ENCODE measurements around the gene RANBP9. TPM values are rescaled to one million over a fixed set of nuclear protein-coding genes. Genes with fewer than 3 reads are reported as not detected.

Gene RANBP9
- total RNA-seq, 1 donor from 2014 or later = 42.1 TPM

DNA sequence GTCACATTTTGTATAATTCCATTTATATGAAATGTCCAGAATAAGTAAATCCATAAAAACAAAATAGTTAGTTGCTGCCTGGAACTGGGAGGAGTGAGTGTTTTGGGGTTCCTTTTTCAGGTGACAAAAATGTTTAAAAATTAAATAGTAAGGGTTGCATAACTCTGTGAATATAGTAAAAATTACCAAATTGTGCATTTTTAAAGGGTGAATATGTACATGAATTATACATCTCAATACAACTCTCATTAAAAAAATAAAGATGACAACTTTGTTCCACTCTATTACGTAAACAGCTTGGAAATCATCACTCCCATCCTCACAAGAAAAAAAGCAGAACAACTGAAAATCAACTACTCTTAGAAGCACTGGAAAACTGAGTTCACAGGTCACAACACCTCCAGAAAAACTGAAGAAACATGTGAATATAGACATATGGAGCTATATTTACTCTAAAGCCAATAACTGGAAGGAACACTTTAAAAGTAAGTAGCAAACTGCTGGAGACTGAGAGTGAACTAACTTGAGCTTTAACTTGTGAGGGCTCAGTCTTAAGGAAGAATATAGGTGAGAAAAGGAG, 40.0 kb downstream of the RANBP9 start:
- peaks cover 99% of the 10 kb centered on the region for H3K79me2 ChIP-seq (ENCODE audit: insufficient read depth, low read length)
- no peaks in the 10 kb centered on the region for H3K27me3 ChIP-seq (ENCODE audit: insufficient read depth, low read length)
- Mint-ChIP-seq H3K36me3 (ENCODE audit: low read depth, unreplicated experiment) (no peaks in the 10 kb centered on the region), H3K4me3 (ENCODE audit: unreplicated experiment) (no peak overlapping the region), H3K4me1 (ENCODE audit: low read depth, unreplicated experiment) (peaks cover 11% of the 10 kb centered on the region), H3K27me3 (ENCODE audit: low read depth, unreplicated experiment) (no peaks in the 10 kb centered on the region), H3K27ac (ENCODE audit: unreplicated experiment) (no peak overlapping the region), H3K9me3 (ENCODE audit: unreplicated experiment) (peaks cover 6% of the 10 kb centered on the region)
- H3K4me3 ChIP-seq (ENCODE audit: insufficient read depth, low read depth, low read length) = no peak overlapping the region
- FAIRE-seq = no peak
- H3K4me1 ChIP-seq (ENCODE audit: insufficient read depth, low read length) = no peaks in the 10 kb centered on the region
- H3K9me3 ChIP-seq (ENCODE audit: insufficient read depth, low read depth, low read length) = no peaks in the 10 kb centered on the region
- H4K20me1 ChIP-seq (ENCODE audit: insufficient read depth, low read length) = peaks cover 61% of the 10 kb centered on the region
- H3K9ac ChIP-seq (ENCODE audit: low read length) = no peak overlapping the region
- no peaks in the 10 kb centered on the region for H3K36me3 ChIP-seq (ENCODE audit: insufficient read depth, low read length)
- H3K27ac ChIP-seq (ENCODE audit: low read depth, low read length) = no peak overlapping the region
- no peak overlapping the region for H2AFZ ChIP-seq (ENCODE audit: low read depth, low read length)
- no peak for TF ChIP-seq EZH2 (IDR thresholded peaks at IDR 0.05; ENCODE audit: insufficient read depth, low read length)
- TF ChIP-seq, protein P1, sequence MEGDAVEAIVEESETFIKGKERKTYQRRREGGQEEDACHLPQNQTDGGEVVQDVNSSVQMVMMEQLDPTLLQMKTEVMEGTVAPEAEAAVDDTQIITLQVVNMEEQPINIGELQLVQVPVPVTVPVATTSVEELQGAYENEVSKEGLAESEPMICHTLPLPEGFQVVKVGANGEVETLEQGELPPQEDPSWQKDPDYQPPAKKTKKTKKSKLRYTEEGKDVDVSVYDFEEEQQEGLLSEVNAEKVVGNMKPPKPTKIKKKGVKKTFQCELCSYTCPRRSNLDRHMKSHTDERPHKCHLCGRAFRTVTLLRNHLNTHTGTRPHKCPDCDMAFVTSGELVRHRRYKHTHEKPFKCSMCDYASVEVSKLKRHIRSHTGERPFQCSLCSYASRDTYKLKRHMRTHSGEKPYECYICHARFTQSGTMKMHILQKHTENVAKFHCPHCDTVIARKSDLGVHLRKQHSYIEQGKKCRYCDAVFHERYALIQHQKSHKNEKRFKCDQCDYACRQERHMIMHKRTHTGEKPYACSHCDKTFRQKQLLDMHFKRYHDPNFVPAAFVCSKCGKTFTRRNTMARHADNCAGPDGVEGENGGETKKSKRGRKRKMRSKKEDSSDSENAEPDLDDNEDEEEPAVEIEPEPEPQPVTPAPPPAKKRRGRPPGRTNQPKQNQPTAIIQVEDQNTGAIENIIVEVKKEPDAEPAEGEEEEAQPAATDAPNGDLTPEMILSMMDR (IDR thresholded peaks at IDR 0.05; ENCODE audit: insufficient read depth, low read depth, low read length) = no peak
- no peak overlapping the region for H3K4me2 ChIP-seq (ENCODE audit: low read length)
- DNase-seq (ENCODE audit: low read depth) = no peak

DNA sequence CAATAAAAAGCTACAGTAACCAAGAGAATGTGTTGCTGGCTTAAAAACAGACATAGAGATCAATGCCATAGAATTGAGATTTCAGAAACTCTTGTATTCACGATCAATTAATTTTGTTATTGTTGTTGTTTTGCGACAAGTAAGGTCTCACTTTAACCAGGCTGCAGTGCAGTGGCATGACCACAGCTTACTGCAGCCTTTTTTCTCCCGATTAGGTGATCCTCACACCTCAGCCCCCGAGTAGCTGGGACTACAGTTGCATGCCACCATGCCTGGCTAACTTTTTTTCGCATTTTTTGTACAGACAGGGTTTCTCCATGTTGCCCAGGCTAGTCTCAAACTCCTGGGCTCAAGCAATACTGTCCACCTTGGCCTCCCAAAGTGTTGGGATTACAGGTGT, 42.2 kb downstream of the RANBP9 start:
- Mint-ChIP-seq H3K27me3 (ENCODE audit: low read depth, unreplicated experiment) (no peaks in the 10 kb centered on the region), H3K9me3 (ENCODE audit: unreplicated experiment) (peaks cover 6% of the 10 kb centered on the region), H3K27ac (ENCODE audit: unreplicated experiment) (no peak overlapping the region), H3K4me1 (ENCODE audit: low read depth, unreplicated experiment) (peaks cover 14% of the 10 kb centered on the region), H3K4me3 (ENCODE audit: unreplicated experiment) (no peak overlapping the region), H3K36me3 (ENCODE audit: low read depth, unreplicated experiment) (no peaks in the 10 kb centered on the region)
- peaks cover 66% of the 10 kb centered on the region for H4K20me1 ChIP-seq (ENCODE audit: insufficient read depth, low read length)
- H3K36me3 ChIP-seq (ENCODE audit: insufficient read depth, low read length) = no peaks in the 10 kb centered on the region
- FAIRE-seq (no peak), DNase-seq (ENCODE audit: low read depth) (no peak)
- H3K9me3 ChIP-seq (ENCODE audit: insufficient read depth, low read depth, low read length) = no peaks in the 10 kb centered on the region
- no peaks in the 10 kb centered on the region for H3K4me1 ChIP-seq (ENCODE audit: insufficient read depth, low read length)
- no peak overlapping the region for H3K9ac ChIP-seq (ENCODE audit: low read length)
- no peak for TF ChIP-seq EZH2 (IDR thresholded peaks at IDR 0.05; ENCODE audit: insufficient read depth, low read length)
- H3K27me3 ChIP-seq (ENCODE audit: insufficient read depth, low read length) = no peaks in the 10 kb centered on the region
- H3K4me3 ChIP-seq (ENCODE audit: insufficient read depth, low read depth, low read length) = no peak overlapping the region
- H2AFZ ChIP-seq (ENCODE audit: low read depth, low read length) = no peak overlapping the region
- no peak overlapping the region for H3K27ac ChIP-seq (ENCODE audit: low read depth, low read length)
- H3K4me2 ChIP-seq (ENCODE audit: low read length) = no peak overlapping the region
- peaks cover 99% of the 10 kb centered on the region for H3K79me2 ChIP-seq (ENCODE audit: insufficient read depth, low read length)

DNA sequence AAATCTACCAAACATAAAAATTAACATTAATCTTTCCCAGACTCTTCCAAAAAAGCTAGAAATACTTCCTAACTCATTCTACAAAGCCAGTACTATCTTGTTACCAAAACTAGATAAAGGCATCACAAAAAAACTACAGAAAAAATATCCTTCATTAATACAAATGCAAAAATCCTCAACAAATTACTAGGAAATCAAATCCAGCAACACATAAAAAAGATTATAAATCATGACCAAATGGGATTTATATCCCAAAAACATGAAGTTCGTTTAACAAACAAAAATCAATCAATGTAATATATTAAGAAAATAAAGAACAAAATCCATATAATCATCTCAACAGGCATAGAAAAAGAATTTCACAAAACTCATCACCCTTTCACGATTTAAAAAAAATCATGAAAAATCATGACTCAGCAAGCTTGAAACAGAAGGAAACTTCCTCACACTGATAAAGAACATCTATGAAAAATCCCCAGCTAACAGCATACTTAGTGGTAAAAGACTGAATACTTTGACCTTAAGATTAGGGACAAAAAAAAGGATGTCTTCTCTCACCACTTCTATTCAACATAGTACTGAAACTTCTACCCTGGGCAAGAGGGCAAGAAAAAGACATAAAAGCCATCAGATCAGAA, 43.2 kb downstream of the RANBP9 start:
- Mint-ChIP-seq H3K27ac (ENCODE audit: unreplicated experiment) (peak overlapping the region; percentile 70), H3K4me3 (ENCODE audit: unreplicated experiment) (no peak overlapping the region)
- FAIRE-seq = no peak

More for the DNA sequence above, 43.2 kb downstream of the RANBP9 start:
- Mint-ChIP-seq H3K4me1 (ENCODE audit: low read depth, unreplicated experiment) (peaks cover 12% of the 10 kb centered on the region), H3K36me3 (ENCODE audit: low read depth, unreplicated experiment) (no peaks in the 10 kb centered on the region), H3K9me3 (ENCODE audit: unreplicated experiment) (peaks cover 6% of the 10 kb centered on the region), H3K27me3 (ENCODE audit: low read depth, unreplicated experiment) (no peaks in the 10 kb centered on the region)
- Histone ChIP-seq H3K36me3 (ENCODE audit: insufficient read depth, low read length) (no peaks in the 10 kb centered on the region), H3K9ac (ENCODE audit: low read length) (no peak overlapping the region), H2AFZ (ENCODE audit: low read depth, low read length) (no peak overlapping the region), H3K4me1 (ENCODE audit: insufficient read depth, low read length) (no peaks in the 10 kb centered on the region), H3K79me2 (ENCODE audit: insufficient read depth, low read length) (peaks cover 99% of the 10 kb centered on the region), H3K9me3 (ENCODE audit: insufficient read depth, low read depth, low read length) (no peaks in the 10 kb centered on the region), H4K20me1 (ENCODE audit: insufficient read depth, low read length) (peaks cover 68% of the 10 kb centered on the region), H3K27ac (ENCODE audit: low read depth, low read length) (no peak overlapping the region), H3K4me2 (ENCODE audit: low read length) (no peak overlapping the region), H3K4me3 (ENCODE audit: insufficient read depth, low read depth, low read length) (no peak overlapping the region), H3K27me3 (ENCODE audit: insufficient read depth, low read length) (no peaks in the 10 kb centered on the region)
- no peak for DNase-seq (ENCODE audit: low read depth)
- TF ChIP-seq, protein P1 (IDR thresholded peaks at IDR 0.05; ENCODE audit: insufficient read depth, low read depth, low read length) = no peak
- no peak for TF ChIP-seq EZH2 (IDR thresholded peaks at IDR 0.05; ENCODE audit: insufficient read depth, low read length)
